Neural cell (in vitro differentiated cells): ENCODE data around the gene ACAP3.

Experiments used
- CTCF ChIP-seq: fragments of 450-650 bp; IDR thresholded peaks from 2 replicates; pipeline ENCODE4 v1.5.1; 2014; ENCODE audit warnings: antibody characterized with exemption, mild to moderate bottlenecking, moderate library complexity; ENCODE audit not compliant: poor library complexity, severe bottlenecking
- EZH2 ChIP-seq: fragments of 200-600, 300-800 bp; shearing (Covaris generic), sonication (generic); IDR thresholded peaks from 2 replicates; pipeline ENCODE4 v1.6.1; 2014; ENCODE audit warnings: antibody characterized with exemption, low read length, borderline replicate concordance, mild to moderate bottlenecking; ENCODE audit not compliant: insufficient read depth, poor library complexity, severe bottlenecking
- POLR2AphosphoS5 ChIP-seq: IDR thresholded peaks from 2 replicates; pipeline ENCODE4 v1.6.1; 2012
- RAD21 ChIP-seq: fragments of 450-650 bp; conservative IDR thresholded peaks from 2 replicates; pipeline ENCODE4 v1.6.1; 2014; ENCODE audit warnings: antibody characterized with exemption, mild to moderate bottlenecking, moderate library complexity

- TF ChIP-seq EZH2 (no peak), RAD21 (no peak), CTCF (peak; percentile 45), POLR2AphosphoS5 (peak; percentile 55)
Measured at GRCh38 chr1:1307923-1308755, at the start of gene ACAP3, which contains the start of gene PUSL1.
